CD4-positive, alpha-beta T cell (primary cell): ENCODE data around the gene FAM131C. TPM values are rescaled to one million over a fixed set of nuclear protein-coding genes. Genes with fewer than 3 reads are reported as not detected.

Source experiments
- ATAC-seq: fragments of 200-7000 bp; cut with Tn5 transposase; one replicate; pipeline ENCODE4 v1.10.0; 2022; ENCODE audit warnings: mild to moderate bottlenecking; ENCODE audit not compliant: poor library complexity
- CTCF ChIA-PET: fragments of 350-600 bp; sonication (Branson Sonifier 250); formaldehyde crosslinking; loops from one replicate; lab custom pipeline; 2021; ENCODE audit warnings: antibody characterized with exemption, inconsistent platforms; lab: Charles Lee
- POLR2A ChIA-PET: fragments of 350-600 bp; sonication (Branson Sonifier 250); formaldehyde crosslinking; loops from one replicate; lab custom pipeline; 2021; ENCODE audit warnings: antibody characterized with exemption, inconsistent platforms; lab: Charles Lee
- DNase-seq, 14 experiments: peaks; one replicate each; pipeline ENCODE4 v3.0.0-alpha.2; 2013 to 2020; ENCODE audit warnings: mixed read lengths in 2 of 14
- H3K27ac ChIP-seq, 2 donors: one replicate each; pipeline versions ENCODE4 v1.5.1 to v1.7.0; 2013; ENCODE audit warnings: low read length in 2 of 2, low read depth in 1 of 2, mild to moderate bottlenecking in 1 of 2
- H3K27me3 ChIP-seq, 2 experiments: 1 replicate in 1 of 2; 2 replicates in 1 of 2; pipeline versions ENCODE4 v1.6.1 to v1.7.0; 2013; ENCODE audit warnings: low read length in 2 of 2, control low read depth in 1 of 2, mild to moderate bottlenecking in 1 of 2, moderate library complexity in 1 of 2; ENCODE audit not compliant: insufficient read depth in 2 of 2, control insufficient read depth in 1 of 2
- H3K36me3 ChIP-seq: one replicate; pipeline ENCODE4 v1.6.1; 2013; ENCODE audit warnings: low read length, control low read depth; ENCODE audit not compliant: insufficient read depth
- H3K4me1 ChIP-seq: one replicate; pipeline ENCODE4 v1.6.1; 2013; ENCODE audit warnings: low read length, control low read depth; ENCODE audit not compliant: insufficient read depth
- H3K4me3 ChIP-seq: one replicate; pipeline ENCODE4 v1.5.1; 2013; ENCODE audit warnings: mild to moderate bottlenecking, low read length, moderate library complexity
- H3K9me3 ChIP-seq, 2 experiments: 1 replicate in 1 of 2; 2 replicates in 1 of 2; pipeline versions ENCODE4 v1.6.1 to v1.7.0; 2013; ENCODE audit warnings: low read length in 2 of 2, mild to moderate bottlenecking in 2 of 2, control low read depth in 1 of 2, moderate library complexity in 1 of 2; ENCODE audit not compliant: control insufficient read depth in 1 of 2, insufficient read depth in 1 of 2
- H3K27ac Mint-ChIP-seq: one replicate; pipeline ENCODE4 v1.8.0; 2020; ENCODE audit warnings: mixed read lengths
- H3K27me3 Mint-ChIP-seq: one replicate; pipeline ENCODE4 v1.8.0; 2021; ENCODE audit warnings: mixed read lengths
- H3K36me3 Mint-ChIP-seq: one replicate; pipeline ENCODE4 v1.8.0; 2021; ENCODE audit warnings: low read depth, mixed read lengths
- H3K4me1 Mint-ChIP-seq: one replicate; pipeline ENCODE4 v1.8.0; 2021; ENCODE audit warnings: low read depth, mixed read lengths
- H3K4me3 Mint-ChIP-seq: one replicate; pipeline ENCODE4 v1.8.0; 2020; ENCODE audit warnings: mild to moderate bottlenecking, mixed read lengths
- H3K9me3 Mint-ChIP-seq: one replicate; pipeline ENCODE4 v1.8.0; 2020; ENCODE audit warnings: mixed read lengths
- intact Hi-C, 2 experiments: fragments of 100-400 bp; cut with DNase I in 1 of 2; cut with micrococcal nuclease in 1 of 2; formaldehyde crosslinking; loops; one replicate each; pipeline versions ENCODE4 v1.15.1 to v1.9.0; 2023 to 2025; cut with DNase I, micrococcal nuclease
- total RNA-seq, 174 experiments: library from RNA in 2 of 174; stranded (reverse) in 2 of 174; gene quantifications; one replicate each; pipeline ENCODE4 v1.2.3 and lab custom pipeline; 2021 to 2026
- TF ChIP-seq, protein P1 (sequence below): fragments of 200-600 bp; IDR thresholded peaks from one replicate; pipeline ENCODE4 v1.8.0; 2022; ENCODE audit warnings: antibody characterized with exemption, mild to moderate bottlenecking

Gene FAM131C
- total RNA-seq, 2 experiments from 2014 or later, result not detected

DNA sequence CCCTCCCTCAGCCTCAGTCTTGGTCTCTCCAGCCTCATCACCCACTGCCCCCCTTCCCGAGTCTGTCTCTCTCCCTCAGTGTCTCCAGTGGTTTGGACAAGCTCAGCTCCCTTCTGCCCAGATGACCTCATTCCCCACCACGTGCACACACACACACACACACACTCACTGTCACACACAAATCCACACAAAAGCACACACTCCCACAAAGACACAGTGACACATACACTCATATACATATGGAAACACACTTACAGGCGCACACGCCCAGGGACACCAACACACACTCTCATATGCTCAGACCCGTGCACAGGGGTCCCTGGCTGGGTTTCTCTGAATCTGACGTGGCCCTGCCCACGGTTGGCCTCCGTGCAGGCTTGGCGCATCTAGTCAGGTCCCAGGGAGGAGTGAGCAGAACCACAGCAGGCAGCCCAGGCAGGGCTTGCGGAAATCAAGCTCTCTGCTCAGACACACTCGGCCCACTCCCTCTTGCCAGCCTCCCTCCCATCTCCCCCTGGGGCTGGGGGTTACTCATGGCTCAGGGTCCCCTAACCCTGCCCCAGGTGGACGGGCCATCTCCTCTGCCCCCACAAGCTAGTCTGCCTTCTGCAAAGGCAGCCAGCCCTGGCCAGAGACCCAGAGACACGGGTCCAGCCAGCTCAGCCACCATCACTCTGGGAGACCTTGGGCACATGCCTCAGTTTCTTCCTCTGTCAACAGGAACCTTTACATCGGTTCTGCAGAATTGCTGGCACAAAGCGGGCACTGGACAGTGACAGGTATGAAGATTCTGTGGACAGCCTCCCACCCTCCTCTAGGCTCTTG lies 38.5 kb upstream of the FAM131C start:
- no peaks in the 10 kb centered on the region for H3K4me1 Mint-ChIP-seq
- intact Hi-C loops, result no loop called here
- DNase-seq, result no peak
- no peaks in the 10 kb centered on the region for H3K9me3 Mint-ChIP-seq
- peaks cover 16 to 24% of the 10 kb centered on the region in 2 experiments for H3K9me3 ChIP-seq
- no peak for ATAC-seq
- peaks cover 0 to 8% of the 10 kb centered on the region in 2 experiments for H3K27me3 ChIP-seq
- H3K27me3 Mint-ChIP-seq, result peaks cover 13% of the 10 kb centered on the region
- H3K4me3 ChIP-seq, result no peak overlapping the region
- H3K4me3 Mint-ChIP-seq, result no peak overlapping the region
- no peak overlapping the region for H3K27ac Mint-ChIP-seq
- H3K4me1 ChIP-seq, result no peaks in the 10 kb centered on the region
- CTCF ChIA-PET, result no interaction called here
- H3K36me3 ChIP-seq, result no peaks in the 10 kb centered on the region
- POLR2A ChIA-PET, result no interaction called here
- H3K27ac ChIP-seq, result no peak overlapping the region
- TF ChIP-seq, protein P1, sequence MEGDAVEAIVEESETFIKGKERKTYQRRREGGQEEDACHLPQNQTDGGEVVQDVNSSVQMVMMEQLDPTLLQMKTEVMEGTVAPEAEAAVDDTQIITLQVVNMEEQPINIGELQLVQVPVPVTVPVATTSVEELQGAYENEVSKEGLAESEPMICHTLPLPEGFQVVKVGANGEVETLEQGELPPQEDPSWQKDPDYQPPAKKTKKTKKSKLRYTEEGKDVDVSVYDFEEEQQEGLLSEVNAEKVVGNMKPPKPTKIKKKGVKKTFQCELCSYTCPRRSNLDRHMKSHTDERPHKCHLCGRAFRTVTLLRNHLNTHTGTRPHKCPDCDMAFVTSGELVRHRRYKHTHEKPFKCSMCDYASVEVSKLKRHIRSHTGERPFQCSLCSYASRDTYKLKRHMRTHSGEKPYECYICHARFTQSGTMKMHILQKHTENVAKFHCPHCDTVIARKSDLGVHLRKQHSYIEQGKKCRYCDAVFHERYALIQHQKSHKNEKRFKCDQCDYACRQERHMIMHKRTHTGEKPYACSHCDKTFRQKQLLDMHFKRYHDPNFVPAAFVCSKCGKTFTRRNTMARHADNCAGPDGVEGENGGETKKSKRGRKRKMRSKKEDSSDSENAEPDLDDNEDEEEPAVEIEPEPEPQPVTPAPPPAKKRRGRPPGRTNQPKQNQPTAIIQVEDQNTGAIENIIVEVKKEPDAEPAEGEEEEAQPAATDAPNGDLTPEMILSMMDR, result no peak
- no peaks in the 10 kb centered on the region for H3K36me3 Mint-ChIP-seq

DNA sequence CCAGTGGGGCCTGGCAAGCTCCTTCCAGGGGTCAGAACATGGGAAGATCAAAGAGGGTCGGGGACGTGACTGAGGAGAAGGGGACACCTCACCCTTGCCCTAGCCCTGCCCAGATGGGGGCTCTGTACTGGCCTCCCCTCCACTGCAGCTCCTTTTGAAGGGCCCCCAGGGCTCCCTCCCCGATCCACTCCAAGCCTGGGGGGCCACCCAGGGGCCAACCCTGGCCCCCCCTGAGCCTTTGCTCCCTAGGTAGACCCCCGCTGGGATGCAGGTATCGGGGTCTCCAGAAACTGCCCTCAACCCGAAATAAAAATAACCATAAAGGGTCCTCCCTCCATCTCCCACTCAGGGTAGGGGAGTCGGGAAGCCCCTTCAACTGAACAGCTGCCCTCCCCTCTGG lies 37.4 kb upstream of the FAM131C start:
- no peaks in the 10 kb centered on the region for H3K36me3 ChIP-seq
- CTCF ChIA-PET, result no interaction called here
- H3K4me3 ChIP-seq, result no peak overlapping the region
- no peaks in the 10 kb centered on the region for H3K4me1 ChIP-seq
- peaks cover 0 to 8% of the 10 kb centered on the region in 2 experiments for H3K27me3 ChIP-seq
- DNase-seq (no peak), ATAC-seq (no peak)
- Mint-ChIP-seq H3K36me3 (no peaks in the 10 kb centered on the region), H3K27me3 (peaks cover 13% of the 10 kb centered on the region), H3K27ac (no peak overlapping the region), H3K4me1 (no peaks in the 10 kb centered on the region), H3K4me3 (no peak overlapping the region), H3K9me3 (no peaks in the 10 kb centered on the region)
- H3K9me3 ChIP-seq, result peaks cover 16 to 24% of the 10 kb centered on the region in 2 experiments
- intact Hi-C loops, result no loop called here
- TF ChIP-seq, protein P1, result no peak
- no peak overlapping the region for H3K27ac ChIP-seq
- POLR2A ChIA-PET, result no interaction called here

DNA sequence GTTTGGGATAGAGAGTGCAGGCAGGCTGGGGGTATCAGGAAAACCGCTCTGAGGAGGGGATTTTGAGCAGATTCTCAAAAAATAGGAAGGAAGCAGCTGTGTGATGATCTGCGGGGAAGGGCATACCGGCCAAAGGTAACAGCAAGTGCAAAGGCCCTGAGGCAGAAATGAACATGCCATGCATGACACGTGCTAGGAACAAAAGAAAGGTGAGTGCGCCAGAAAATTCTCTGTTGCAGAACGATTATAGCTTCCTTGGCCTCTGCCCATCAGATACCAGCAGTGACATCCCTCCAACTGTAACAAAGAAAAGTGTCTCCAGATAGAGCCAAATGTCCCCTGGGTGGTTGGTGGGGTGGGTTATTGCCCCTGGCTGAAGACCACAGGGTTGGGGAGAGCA lies 37.0 kb upstream of the FAM131C start:
- POLR2A ChIA-PET, result no interaction called here
- no peaks in the 10 kb centered on the region for H3K36me3 ChIP-seq
- TF ChIP-seq, protein P1, result no peak
- Mint-ChIP-seq H3K27me3 (peaks cover 13% of the 10 kb centered on the region), H3K9me3 (no peaks in the 10 kb centered on the region), H3K36me3 (no peaks in the 10 kb centered on the region), H3K4me1 (no peaks in the 10 kb centered on the region), H3K4me3 (no peak overlapping the region), H3K27ac (no peak overlapping the region)
- DNase-seq (no peak), ATAC-seq (no peak)
- H3K27ac ChIP-seq, result no peak overlapping the region
- no peaks in the 10 kb centered on the region for H3K4me1 ChIP-seq
- H3K4me3 ChIP-seq, result no peak overlapping the region
- CTCF ChIA-PET, result interaction anchor here (1.0 kb wide), 1 partner anchor 32 kb away, joined by 3 read pairs; no protein-coding TSS in a partner anchor
- peaks cover 16 to 24% of the 10 kb centered on the region in 2 experiments for H3K9me3 ChIP-seq
- peaks cover 0 to 8% of the 10 kb centered on the region in 2 experiments for H3K27me3 ChIP-seq
- intact Hi-C loops, result no loop called here
